Loucy (cell line): ENCODE data around the gene INSRR.

ENCODE experiments used
- EZH2phosphoT487 ChIP-seq: fragments of 200-600 bp; IDR thresholded peaks from 2 replicates; pipeline ENCODE4 v1.6.1; 2018; ENCODE audit warnings: antibody characterized with exemption, mild to moderate bottlenecking, moderate library complexity, borderline replicate concordance
- TF ChIP-seq, protein P1 (sequence below): fragments of 200-600 bp; sonication (generic); conservative IDR thresholded peaks from 2 replicates; pipeline ENCODE4 v1.5.1; 2014; ENCODE audit warnings: mild to moderate bottlenecking, antibody characterized with exemption, low read length

DNA sequence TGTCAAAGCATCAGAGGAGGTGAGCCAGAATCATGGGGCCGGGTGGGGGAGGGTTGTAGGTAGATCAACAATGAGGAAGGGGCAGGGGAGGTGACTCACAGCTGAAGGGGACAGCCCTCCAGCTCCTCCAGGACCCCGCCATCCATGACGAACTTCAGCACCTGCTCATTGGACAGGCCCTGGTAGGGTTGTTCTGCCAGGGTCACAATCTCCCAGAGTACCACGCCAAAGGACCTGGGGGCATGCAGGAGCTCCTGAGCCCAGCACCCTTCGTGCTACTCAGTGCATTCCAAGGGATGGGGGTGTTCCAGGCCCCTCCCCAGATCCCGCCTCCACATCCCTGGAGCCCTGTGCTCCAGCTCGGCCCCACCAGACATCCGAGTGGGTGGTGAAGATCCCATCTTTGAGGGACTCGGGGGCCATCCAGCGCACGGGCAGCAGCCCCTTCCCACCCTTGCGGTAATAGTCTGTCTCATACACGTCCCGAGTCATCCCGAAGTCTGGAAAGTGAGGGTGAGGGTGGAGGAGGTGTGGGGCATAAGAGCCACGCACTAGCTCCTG lies 17.5 kb downstream of the INSRR start:
- TF ChIP-seq, protein P1, sequence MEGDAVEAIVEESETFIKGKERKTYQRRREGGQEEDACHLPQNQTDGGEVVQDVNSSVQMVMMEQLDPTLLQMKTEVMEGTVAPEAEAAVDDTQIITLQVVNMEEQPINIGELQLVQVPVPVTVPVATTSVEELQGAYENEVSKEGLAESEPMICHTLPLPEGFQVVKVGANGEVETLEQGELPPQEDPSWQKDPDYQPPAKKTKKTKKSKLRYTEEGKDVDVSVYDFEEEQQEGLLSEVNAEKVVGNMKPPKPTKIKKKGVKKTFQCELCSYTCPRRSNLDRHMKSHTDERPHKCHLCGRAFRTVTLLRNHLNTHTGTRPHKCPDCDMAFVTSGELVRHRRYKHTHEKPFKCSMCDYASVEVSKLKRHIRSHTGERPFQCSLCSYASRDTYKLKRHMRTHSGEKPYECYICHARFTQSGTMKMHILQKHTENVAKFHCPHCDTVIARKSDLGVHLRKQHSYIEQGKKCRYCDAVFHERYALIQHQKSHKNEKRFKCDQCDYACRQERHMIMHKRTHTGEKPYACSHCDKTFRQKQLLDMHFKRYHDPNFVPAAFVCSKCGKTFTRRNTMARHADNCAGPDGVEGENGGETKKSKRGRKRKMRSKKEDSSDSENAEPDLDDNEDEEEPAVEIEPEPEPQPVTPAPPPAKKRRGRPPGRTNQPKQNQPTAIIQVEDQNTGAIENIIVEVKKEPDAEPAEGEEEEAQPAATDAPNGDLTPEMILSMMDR = no peak
- TF ChIP-seq EZH2phosphoT487 = no peak
